NCI-H460 (cell line): Measurements from ENCODE around the gene OR7C2. TPM values are rescaled to one million over a fixed set of nuclear protein-coding genes. Genes with fewer than 3 reads are reported as not detected.

Experiments
- DNase-seq: peaks from one replicate; pipeline ENCODE4 v3.0.0-alpha.2; 2016; ENCODE audit warnings: low read depth; ENCODE audit errors: extremely low read depth
- total RNA-seq: library from RNA; depleted of rRNA; stranded (reverse); fragments of >200 nt; shearing (Covaris generic); gene quantifications from 2 replicates; pipeline ENCODE4 v1.2.3, GENCODE V29; 2014; rRNA removed

The OR7C2 gene
- total RNA-seq, 1 experiment from 2014 or later: not detected

- DNase-seq: no peak
Measured at GRCh38 chr19:14978161-14978776, 37.0 kb downstream of the OR7C2 start.

- DNase-seq: no peak
Measured at GRCh38 chr19:14979476-14980255, 38.4 kb downstream of the OR7C2 start, which contains the start of gene SLC1A6. SLC1A6 (minus strand) TSS chr19:14979864; CDS start chr19:14972910, 6,954 bp downstream.

DNA sequence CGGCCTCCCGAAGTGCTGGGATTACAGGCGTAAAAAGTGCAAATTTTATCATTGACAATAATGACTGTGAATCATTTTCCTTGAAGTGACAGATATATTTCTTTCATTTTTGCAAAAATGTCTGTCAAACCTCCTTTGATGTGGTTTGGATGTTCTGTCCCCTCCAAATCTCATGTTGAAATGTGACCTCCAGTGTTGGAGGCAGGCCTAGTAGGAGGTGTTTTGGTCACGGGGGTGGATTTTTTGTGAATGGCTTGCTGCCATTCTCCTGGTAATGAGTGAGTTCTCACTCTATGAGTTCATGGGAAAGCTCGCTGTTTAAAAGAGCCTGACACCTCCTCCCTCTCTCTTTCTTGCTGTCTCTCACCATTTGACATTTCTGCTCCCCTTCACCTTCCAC, 43.8 kb downstream of the OR7C2 start:
- no peak for DNase-seq

Other genes with a start within 250 kb of the OR7C2 start
- 0.43 and 0.45 TPM in 2 replicates for gene ADGRE2, start 162.9 kb upstream of the OR7C2 start, total RNA-seq
- gene OR7A5, start 106.3 kb upstream of the OR7C2 start, total RNA-seq: not detected in 2 replicates
- gene OR7C1, start 106.3 kb upstream of the OR7C2 start, total RNA-seq: not detected in 2 replicates
- not detected in 2 replicates for gene OR7A10, start 92.6 kb upstream of the OR7C2 start, total RNA-seq
- gene OR7A17, start 55.4 kb upstream of the OR7C2 start, total RNA-seq: not detected in 2 replicates
- not detected in 2 replicates for gene SLC1A6, start 38.4 kb downstream of the OR7C2 start, total RNA-seq
- gene CASP14, start 108.0 kb downstream of the OR7C2 start, total RNA-seq: not detected in 2 replicates
- not detected in 2 replicates for gene OR1I1, start 140.7 kb downstream of the OR7C2 start, total RNA-seq
- 10.8 and 12.1 TPM in 2 replicates for gene SYDE1, start 165.9 kb downstream of the OR7C2 start, total RNA-seq